ENCODE data around the gene QRICH2. TPM values are rescaled to one million over a fixed set of nuclear protein-coding genes. Genes with fewer than 3 reads are reported as not detected.
A peak's percentile ranks its signal among the peaks of the same experiment; 100 is the strongest.

The QRICH2 gene
- total and polyA plus RNA-seq, 9 of the 15 experiments (the other 6 are each of a cell fraction or from before 2014, with no cell fraction given), result 0.03 to 1.6 (median 0.81) TPM

GRCh38 chr17:76266244-76266938, 41.7 kb downstream of the QRICH2 start:
- Histone ChIP-seq H3K79me2 (ENCODE audit: control insufficient read depth, insufficient read depth, low read length) (peaks cover 56% of the 10 kb centered on the region), H3K36me3 (ENCODE audit: control insufficient read depth, insufficient read depth, low read length) (peaks cover 40% of the 10 kb centered on the region), H3K4me1 (replicated peaks in 1 of 2; ENCODE audit: control insufficient read depth in 2 of 2, insufficient read depth in 2 of 2, low read length in 2 of 2) (peaks cover 43 to 51% of the 10 kb centered on the region in 2 experiments), H3K27me3 (ENCODE audit: control insufficient read depth in 2 of 2, insufficient read depth in 2 of 2, low read length in 2 of 2) (no peaks in the 10 kb centered on the region), H3K4me3 (peak overlapping the region; percentile 91), H3K4me2 (ENCODE audit: insufficient read depth, low read length) (peak overlapping the region; percentile 97), H3K9ac (ENCODE audit: insufficient read depth in 1 of 2, low read depth in 2 of 2, low read length in 2 of 2) (peak overlapping the region; percentile 81 to 96), H4K20me1 (replicated peaks; ENCODE audit: control insufficient read depth, insufficient read depth, low read length) (no peaks in the 10 kb centered on the region), H3K9me3 (replicated peaks; ENCODE audit: control insufficient read depth, insufficient read depth, low read depth, low read length) (no peaks in the 10 kb centered on the region), H2AFZ (ENCODE audit: low read depth, low read length) (no peak overlapping the region; the same call in 1 of the 2 replicates), H3K27ac (ENCODE audit: extremely low read depth, low read depth, low read length) (peak overlapping the region; percentile 81), H3K9me1 (ENCODE audit: control insufficient read depth, insufficient read depth, low read length) (no peaks in the 10 kb centered on the region)
- WGBS (ENCODE audit: insufficient coverage, low coverage, missing lambda C conversion rate), result 0% methylated on average over 7 of the region's 12 CpGs
- intact Hi-C loops (cut with micrococcal nuclease), result loop anchor here (5.0 kb wide), 2 partner anchors 69 to 84 kb away; no protein-coding TSS in a partner anchor
- ATAC-seq (no peak), DNase-seq (ENCODE audit: extremely low read depth in 1 of 4, low spot score in 3 of 4) (peak in 1 of 4 experiments; percentile 41), FAIRE-seq (peak; percentile 26)
- BruUV-seq (replicated peaks), result TSS peak; percentile 44
- ChIA-PET CTCF (ENCODE audit: low intra/inter-chr PET ratio) (no interaction called here), POLR2A (interaction anchor here (0.7 to 10.6 kb wide), 17 partner anchors 7 to 282 kb away, joined by 3 to 227 read pairs (median 8); partner anchors contain the start of gene RNF157)
- in situ Hi-C loops (cut with MboI), result no loop called here
- no peak for TF ChIP-seq TAF15 (IDR thresholded peaks at IDR 0.05; ENCODE audit: low read depth, low read length)
- no peak for TF ChIP-seq ZNF445 (CRISPR knock-in tag; IDR thresholded peaks at IDR 0.05; ENCODE audit: low read depth)
- no peak for TF ChIP-seq KLF1 (tag; IDR thresholded peaks at IDR 0.05)
- no peak for TF ChIP-seq E2F6 (IDR thresholded peaks at IDR 0.05; ENCODE audit: borderline replicate concordance in 1 of 2, extremely low read depth in 1 of 2, insufficient read depth in 1 of 2, insufficient read length in 1 of 2, low read depth in 1 of 2, low read length in 1 of 2, poor library complexity in 1 of 2, severe bottlenecking in 1 of 2)
- no peak for TF ChIP-seq HDAC3 (IDR thresholded peaks at IDR 0.05; ENCODE audit: borderline replicate concordance, partially characterized antibody)
- TF ChIP-seq ZBTB40 (IDR thresholded peaks at IDR 0.05), result no peak
- TF ChIP-seq ZBTB40 (CRISPR knock-in tag; IDR thresholded peaks at IDR 0.05), result no peak
- TF ChIP-seq HDAC2 (IDR thresholded peaks at IDR 0.05), result no peak
- TF ChIP-seq MCM2 (IDR thresholded peaks at IDR 0.05; ENCODE audit: low read depth), result no peak
- no peak for TF ChIP-seq ZNF57 (CRISPR knock-in tag; IDR thresholded peaks at IDR 0.05)
- peak; percentile 57 for TF ChIP-seq DPF2 (IDR thresholded peaks at IDR 0.05)
- TF ChIP-seq HOXB6 (CRISPR knock-in tag; IDR thresholded peaks at IDR 0.05; ENCODE audit: borderline replicate concordance), result no peak

Data from K562 (cell line).